ENCODE data around the gene LIME1. TPM values are rescaled to one million over a fixed set of nuclear protein-coding genes. Genes with fewer than 3 reads are reported as not detected.
A peak's percentile ranks its signal among the peaks of the same experiment; 100 is the strongest.

LIME1 gene, protein sequence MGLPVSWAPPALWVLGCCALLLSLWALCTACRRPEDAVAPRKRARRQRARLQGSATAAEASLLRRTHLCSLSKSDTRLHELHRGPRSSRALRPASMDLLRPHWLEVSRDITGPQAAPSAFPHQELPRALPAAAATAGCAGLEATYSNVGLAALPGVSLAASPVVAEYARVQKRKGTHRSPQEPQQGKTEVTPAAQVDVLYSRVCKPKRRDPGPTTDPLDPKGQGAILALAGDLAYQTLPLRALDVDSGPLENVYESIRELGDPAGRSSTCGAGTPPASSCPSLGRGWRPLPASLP
- 1.0 TPM for polyA plus RNA-seq (2013, experiment 1 of 2)
- polyA plus RNA-seq (2013, experiment 2 of 2) = 1.1 TPM

DNA sequence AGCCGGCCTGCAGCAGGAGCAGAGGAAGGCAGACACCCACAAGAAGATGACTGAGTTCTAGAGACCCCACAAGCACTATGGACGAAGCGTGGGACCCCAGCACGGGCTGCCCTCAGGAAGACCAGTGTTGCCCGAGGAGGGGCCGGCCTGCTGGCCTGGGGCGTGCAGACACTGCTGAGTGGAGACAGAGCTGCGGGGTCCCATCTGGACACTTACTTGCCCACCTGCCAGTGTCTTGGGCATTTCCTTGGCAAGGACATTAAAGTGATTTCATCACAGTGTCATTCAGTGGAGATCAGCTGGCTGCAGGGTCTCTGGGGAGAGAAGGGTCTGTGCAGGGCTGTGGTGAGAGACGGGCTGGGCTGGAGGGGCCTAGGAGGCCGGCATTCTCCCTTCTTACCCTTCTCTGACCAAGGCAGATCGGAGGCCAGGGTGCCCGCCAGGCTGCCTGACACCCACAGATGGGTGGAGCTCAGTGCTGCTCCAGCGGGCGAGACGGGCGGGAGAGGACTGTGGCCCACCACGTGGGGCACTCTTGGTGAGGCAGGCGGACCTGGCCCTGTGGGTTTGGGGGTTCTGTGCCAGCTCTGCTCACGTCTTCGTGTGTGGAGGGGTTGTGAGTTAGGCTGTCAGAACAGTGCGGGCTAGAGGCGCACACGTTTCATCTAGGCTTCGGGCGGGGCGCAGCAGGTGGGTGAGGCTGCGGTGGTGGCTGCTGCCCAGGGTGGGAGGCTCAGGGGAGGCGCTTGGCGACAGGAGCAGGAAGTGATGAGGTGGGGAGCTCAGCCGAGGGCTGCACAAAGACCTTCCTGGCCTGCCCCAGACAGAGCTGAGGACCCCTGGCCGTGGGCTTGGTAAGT, at the start of gene LIME1:
Gene LIME1, plus strand, starts transcription at position 806 of the 860 bp plus-strand sequence. CDS start 886 bp downstream, outside the sequence.
- Histone ChIP-seq H2BK15ac (replicated peaks; ENCODE audit: low read depth) (no peak within 1 kb of the TSS), H2BK120ac (ENCODE audit: low read depth, low read length) (no peak within 1 kb of the TSS), H2AK5ac (ENCODE audit: low read length) (no peak within 1 kb of the TSS), H3K4me3 (ENCODE audit: low read length) (no peak within 1 kb of the TSS), H3K4me2 (ENCODE audit: low read length) (no peak within 1 kb of the TSS), H3K56ac (ENCODE audit: low read length) (peak within 1 kb of the TSS; percentile 67), H3K23ac (ENCODE audit: low read length) (no peak within 1 kb of the TSS), H3K36me3 (ENCODE audit: control insufficient read depth, insufficient read depth, low read length) (peaks cover 3% of the 10 kb centered on the region), H4K8ac (ENCODE audit: low read depth, low read length) (no peak within 1 kb of the TSS), H3K9ac (ENCODE audit: low read length) (peak within 1 kb of the TSS; percentile 22), H3K4me1 (ENCODE audit: control insufficient read depth, low read depth, low read length) (no peaks in the 10 kb centered on the region), H3K79me1 (ENCODE audit: low read length) (peaks cover 11% of the 10 kb centered on the region), H3K27ac (ENCODE audit: low read depth, low read length) (no peak within 1 kb of the TSS), H4K5ac (ENCODE audit: low read length) (no peak within 1 kb of the TSS), H3K18ac (ENCODE audit: low read length) (no peak within 1 kb of the TSS), H3K79me2 (ENCODE audit: control insufficient read depth, insufficient read depth, low read length) (peaks cover 2% of the 10 kb centered on the region), H2BK5ac (ENCODE audit: low read length) (no peak within 1 kb of the TSS), H3K27me3 (ENCODE audit: insufficient read depth, low read length, poor library complexity) (no peaks in the 10 kb centered on the region), H3K4ac (ENCODE audit: low read depth, low read length) (no peak within 1 kb of the TSS)
- no CpG with 5 or more reads among the region's 31 CpGs for WGBS (ENCODE audit: extremely low coverage, insufficient coverage, low lambda C conversion rate)
- DNase-seq = no peak

DNA sequence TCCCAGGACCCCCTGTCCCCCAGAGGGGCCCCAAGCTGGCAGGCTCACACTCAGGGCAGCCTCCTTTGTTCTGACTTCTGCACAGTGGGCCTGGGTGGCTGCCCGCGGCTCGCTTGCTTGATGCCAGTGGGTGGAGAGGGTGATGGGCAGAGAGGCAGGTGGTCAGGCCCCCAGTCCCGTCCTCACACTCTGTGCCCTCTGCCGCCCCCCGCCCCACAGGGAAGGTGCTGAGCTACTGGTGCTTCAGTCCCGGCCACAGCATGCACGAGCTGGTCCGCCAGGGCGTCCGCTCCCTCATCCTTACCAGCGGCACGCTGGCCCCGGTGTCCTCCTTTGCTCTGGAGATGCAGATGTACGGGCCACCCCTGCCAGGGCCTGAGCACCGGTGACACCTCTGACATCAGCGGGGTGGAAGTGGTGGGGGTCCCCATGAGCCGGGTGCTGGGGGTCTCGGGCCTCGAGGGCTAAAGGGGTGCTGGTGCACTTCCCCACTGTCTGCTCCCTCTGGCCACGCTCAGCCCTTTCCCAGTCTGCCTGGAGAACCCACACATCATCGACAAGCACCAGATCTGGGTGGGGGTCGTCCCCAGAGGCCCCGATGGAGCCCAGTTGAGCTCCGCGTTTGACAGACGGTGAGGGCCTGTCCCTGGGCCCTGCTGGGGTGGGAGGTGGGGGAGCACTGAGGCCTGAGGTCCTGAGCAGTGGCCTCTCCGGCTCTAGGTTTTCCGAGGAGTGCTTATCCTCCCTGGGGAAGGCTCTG, 48.9 kb upstream of the LIME1 start:
- Histone ChIP-seq H3K36me3 (ENCODE audit: control insufficient read depth, insufficient read depth, low read length) (no peaks in the 10 kb centered on the region), H3K23ac (ENCODE audit: low read length) (no peak overlapping the region), H2BK15ac (replicated peaks; ENCODE audit: low read depth) (no peak overlapping the region), H3K18ac (ENCODE audit: low read length) (no peak overlapping the region), H3K4me3 (ENCODE audit: low read length) (no peak overlapping the region), H3K56ac (ENCODE audit: low read length) (no peak overlapping the region), H3K9ac (ENCODE audit: low read length) (no peak overlapping the region), H2BK5ac (ENCODE audit: low read length) (no peak overlapping the region), H2BK120ac (ENCODE audit: low read depth, low read length) (no peak overlapping the region), H3K4ac (ENCODE audit: low read depth, low read length) (no peak overlapping the region), H3K79me1 (ENCODE audit: low read length) (no peaks in the 10 kb centered on the region), H3K27ac (ENCODE audit: low read depth, low read length) (no peak overlapping the region), H2AK5ac (ENCODE audit: low read length) (no peak overlapping the region), H3K4me1 (ENCODE audit: control insufficient read depth, low read depth, low read length) (no peaks in the 10 kb centered on the region), H4K8ac (ENCODE audit: low read depth, low read length) (no peak overlapping the region), H3K4me2 (ENCODE audit: low read length) (no peak overlapping the region), H3K79me2 (ENCODE audit: control insufficient read depth, insufficient read depth, low read length) (no peaks in the 10 kb centered on the region), H3K27me3 (ENCODE audit: insufficient read depth, low read length, poor library complexity) (no peaks in the 10 kb centered on the region), H4K5ac (ENCODE audit: low read length) (no peak overlapping the region)
- no peak for DNase-seq
- WGBS (ENCODE audit: extremely low coverage, insufficient coverage, low lambda C conversion rate) = no CpG with 5 or more reads among the region's 29 CpGs

DNA sequence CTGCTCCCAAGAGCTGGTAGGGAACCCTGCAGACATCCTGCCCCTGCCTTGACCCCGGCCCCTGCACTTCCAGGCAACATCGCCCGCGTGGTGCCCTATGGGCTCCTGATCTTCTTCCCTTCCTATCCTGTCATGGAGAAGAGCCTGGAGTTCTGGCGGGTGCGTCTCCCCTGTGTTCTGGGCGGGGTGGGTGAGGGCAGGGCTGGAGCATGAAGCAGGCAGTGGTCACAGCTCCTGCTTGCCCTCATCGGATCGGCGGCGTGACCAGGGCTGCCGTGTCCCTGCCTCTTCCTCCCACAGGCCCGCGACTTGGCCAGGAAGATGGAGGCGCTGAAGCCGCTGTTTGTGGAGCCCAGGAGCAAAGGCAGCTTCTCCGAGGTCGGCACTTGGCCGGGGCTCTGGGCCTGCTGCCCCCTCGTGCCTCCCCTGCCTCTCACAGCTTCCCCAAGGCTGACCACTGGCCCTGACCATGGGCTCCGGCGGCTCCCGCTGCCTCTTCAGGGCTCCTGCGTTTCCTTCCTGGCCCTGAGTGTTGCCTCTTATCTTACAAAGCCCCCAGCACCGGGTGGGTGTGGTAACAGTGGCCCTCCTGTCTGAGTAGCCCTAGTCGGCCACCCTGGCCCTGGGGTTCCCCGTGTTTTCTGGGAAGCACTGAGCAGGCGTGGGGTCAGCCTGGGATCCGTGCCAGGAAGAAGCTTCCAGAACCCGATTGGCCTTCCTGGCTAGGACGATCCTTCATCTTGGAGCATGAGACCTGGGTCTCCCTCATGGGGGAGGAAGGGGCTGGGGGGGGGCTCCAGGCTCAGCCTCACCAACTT, 48.0 kb upstream of the LIME1 start:
- H3K56ac ChIP-seq (ENCODE audit: low read length) = no peak overlapping the region
- no peak overlapping the region for H3K23ac ChIP-seq (ENCODE audit: low read length)
- no peaks in the 10 kb centered on the region for H3K27me3 ChIP-seq (ENCODE audit: insufficient read depth, low read length, poor library complexity)
- H3K4ac ChIP-seq (ENCODE audit: low read depth, low read length) = no peak overlapping the region
- H3K9ac ChIP-seq (ENCODE audit: low read length) = no peak overlapping the region
- H3K36me3 ChIP-seq (ENCODE audit: control insufficient read depth, insufficient read depth, low read length) = no peaks in the 10 kb centered on the region
- no peak overlapping the region for H3K4me2 ChIP-seq (ENCODE audit: low read length)
- no peaks in the 10 kb centered on the region for H3K4me1 ChIP-seq (ENCODE audit: control insufficient read depth, low read depth, low read length)
- H2BK5ac ChIP-seq (ENCODE audit: low read length) = no peak overlapping the region
- no peak overlapping the region for H4K5ac ChIP-seq (ENCODE audit: low read length)
- H3K27ac ChIP-seq (ENCODE audit: low read depth, low read length) = no peak overlapping the region
- no peak overlapping the region for H3K18ac ChIP-seq (ENCODE audit: low read length)
- H4K8ac ChIP-seq (ENCODE audit: low read depth, low read length) = no peak overlapping the region
- no peak overlapping the region for H3K4me3 ChIP-seq (ENCODE audit: low read length)
- H3K79me1 ChIP-seq (ENCODE audit: low read length) = no peaks in the 10 kb centered on the region
- DNase-seq = no peak
- no CpG with 5 or more reads among the region's 31 CpGs for WGBS (ENCODE audit: extremely low coverage, insufficient coverage, low lambda C conversion rate)
- H2BK15ac ChIP-seq (replicated peaks; ENCODE audit: low read depth) = no peak overlapping the region
- H3K79me2 ChIP-seq (ENCODE audit: control insufficient read depth, insufficient read depth, low read length) = no peaks in the 10 kb centered on the region
- H2AK5ac ChIP-seq (ENCODE audit: low read length) = no peak overlapping the region
- H2BK120ac ChIP-seq (ENCODE audit: low read depth, low read length) = no peak overlapping the region

DNA sequence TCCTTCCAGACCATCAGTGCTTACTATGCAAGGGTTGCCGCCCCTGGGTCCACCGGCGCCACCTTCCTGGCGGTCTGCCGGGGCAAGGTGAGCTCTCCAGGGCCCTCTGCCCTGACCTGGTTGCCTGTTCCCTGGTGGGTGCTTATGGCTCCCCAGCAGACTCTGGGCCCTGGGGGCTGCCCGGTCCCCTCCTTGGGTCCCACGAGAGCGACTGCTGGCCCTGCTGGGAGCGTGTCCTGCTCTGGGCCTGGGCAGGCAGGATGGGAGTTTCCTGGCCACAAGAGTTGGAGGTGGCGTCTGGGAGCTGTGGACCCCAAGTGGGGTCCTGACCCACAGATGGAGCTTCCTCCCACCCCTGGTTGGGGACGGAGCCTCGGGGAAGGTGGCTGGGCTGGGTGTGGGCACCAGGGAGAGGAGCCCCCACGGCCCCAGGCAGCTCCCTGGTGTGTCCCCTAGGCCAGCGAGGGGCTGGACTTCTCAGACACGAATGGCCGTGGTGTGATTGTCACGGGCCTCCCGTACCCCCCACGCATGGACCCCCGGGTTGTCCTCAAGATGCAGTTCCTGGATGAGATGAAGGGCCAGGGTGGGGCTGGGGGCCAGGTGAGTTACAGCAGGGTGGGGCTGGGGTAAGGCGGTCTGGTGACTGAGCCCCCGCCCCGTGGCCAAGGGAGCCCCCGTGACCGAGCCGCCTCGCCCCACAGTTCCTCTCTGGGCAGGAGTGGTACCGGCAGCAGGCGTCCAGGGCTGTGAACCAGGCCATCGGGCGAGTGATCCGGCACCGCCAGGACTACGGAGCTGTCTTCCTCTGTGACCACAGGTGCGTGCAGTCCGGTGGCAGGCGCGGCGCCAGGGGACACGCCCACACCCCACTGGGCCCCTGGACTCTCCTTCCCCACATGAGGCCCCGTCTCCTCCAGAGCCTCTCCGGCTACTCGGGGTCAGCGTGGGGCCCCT, 47.1 kb upstream of the LIME1 start:
- Histone ChIP-seq H3K4me1 (ENCODE audit: control insufficient read depth, low read depth, low read length) (no peaks in the 10 kb centered on the region), H4K8ac (ENCODE audit: low read depth, low read length) (no peak overlapping the region), H3K18ac (ENCODE audit: low read length) (no peak overlapping the region), H3K36me3 (ENCODE audit: control insufficient read depth, insufficient read depth, low read length) (no peaks in the 10 kb centered on the region), H3K9ac (ENCODE audit: low read length) (no peak overlapping the region), H3K23ac (ENCODE audit: low read length) (no peak overlapping the region), H3K56ac (ENCODE audit: low read length) (no peak overlapping the region), H2BK120ac (ENCODE audit: low read depth, low read length) (no peak overlapping the region), H3K4me3 (ENCODE audit: low read length) (no peak overlapping the region), H3K4ac (ENCODE audit: low read depth, low read length) (no peak overlapping the region), H2AK5ac (ENCODE audit: low read length) (no peak overlapping the region), H3K79me1 (ENCODE audit: low read length) (no peaks in the 10 kb centered on the region), H2BK5ac (ENCODE audit: low read length) (no peak overlapping the region), H4K5ac (ENCODE audit: low read length) (no peak overlapping the region), H3K79me2 (ENCODE audit: control insufficient read depth, insufficient read depth, low read length) (no peaks in the 10 kb centered on the region), H3K4me2 (ENCODE audit: low read length) (no peak overlapping the region), H3K27ac (ENCODE audit: low read depth, low read length) (no peak overlapping the region), H3K27me3 (ENCODE audit: insufficient read depth, low read length, poor library complexity) (no peaks in the 10 kb centered on the region), H2BK15ac (replicated peaks; ENCODE audit: low read depth) (no peak overlapping the region)
- WGBS (ENCODE audit: extremely low coverage, insufficient coverage, low lambda C conversion rate) = no CpG with 5 or more reads among the region's 44 CpGs
- no peak for DNase-seq

Measured in mesendoderm (in vitro differentiated cells).